Esophagus squamous epithelium (tissue), 4 donors: Measurements from ENCODE around the gene ZNF687.

Source experiments
- CTCF ChIP-seq, 6 experiments: fragments of 450-650 bp in 4 of 6; fragments of 200-600 bp in 2 of 6; sonication (generic) in 2 of 6; IDR thresholded peaks; one replicate each; pipeline ENCODE4 v1.5.1; 2016 to 2019; ENCODE audit warnings: antibody characterized with exemption in 6 of 6, mild to moderate bottlenecking in 4 of 6, moderate library complexity in 4 of 6
- POLR2A ChIP-seq, 4 donors: fragments of 450-650 bp; IDR thresholded peaks; one replicate each; pipeline ENCODE4 v1.6.1; 2017; ENCODE audit warnings: antibody characterized with exemption in 4 of 4, mild to moderate bottlenecking in 4 of 4, moderate library complexity in 3 of 4

GRCh38 chr1:151289991-151290708 lies 8.1 kb downstream of the ZNF687 start:
- TF ChIP-seq POLR2A (IDR thresholded peaks at IDR 0.05): no peak
- TF ChIP-seq CTCF (IDR thresholded peaks at IDR 0.05): no peak
